Thyroid gland (tissue), 4 donors: ENCODE measurements around the gene DOK1.

Experiments
- CTCF ChIP-seq, 6 experiments: fragments of 200-600 bp in 3 of 6; fragments of 450-650 bp in 3 of 6; sonication (generic) in 3 of 6; IDR thresholded peaks; one replicate each; pipeline ENCODE4 v1.5.1; 2016 to 2019; ENCODE audit warnings: antibody characterized with exemption in 6 of 6, mild to moderate bottlenecking in 2 of 6, inconsistent platforms in 1 of 6, moderate library complexity in 1 of 6
- POLR2A ChIP-seq, 2 donors: fragments of 450-650 bp; IDR thresholded peaks; one replicate each; pipeline ENCODE4 v1.6.1; 2017; ENCODE audit warnings: antibody characterized with exemption in 2 of 2, mild to moderate bottlenecking in 2 of 2, moderate library complexity in 1 of 2

- TF ChIP-seq POLR2A (IDR thresholded peaks at IDR 0.05) (no peak), CTCF (IDR thresholded peaks at IDR 0.05) (no peak)
Observed at GRCh38 chr2:74535440-74535965, 19.0 kb upstream of the DOK1 start.
